ENCODE measurements around the gene OR2W3. TPM values are rescaled to one million over a fixed set of nuclear protein-coding genes. Genes with fewer than 3 reads are reported as not detected.

The OR2W3 gene
- 0.17 TPM for polyA plus RNA-seq (2013, experiment 1 of 2; ENCODE audit: insufficient read length)
- not detected for polyA plus RNA-seq (2013, experiment 2 of 2; ENCODE audit: insufficient read length)

DNA sequence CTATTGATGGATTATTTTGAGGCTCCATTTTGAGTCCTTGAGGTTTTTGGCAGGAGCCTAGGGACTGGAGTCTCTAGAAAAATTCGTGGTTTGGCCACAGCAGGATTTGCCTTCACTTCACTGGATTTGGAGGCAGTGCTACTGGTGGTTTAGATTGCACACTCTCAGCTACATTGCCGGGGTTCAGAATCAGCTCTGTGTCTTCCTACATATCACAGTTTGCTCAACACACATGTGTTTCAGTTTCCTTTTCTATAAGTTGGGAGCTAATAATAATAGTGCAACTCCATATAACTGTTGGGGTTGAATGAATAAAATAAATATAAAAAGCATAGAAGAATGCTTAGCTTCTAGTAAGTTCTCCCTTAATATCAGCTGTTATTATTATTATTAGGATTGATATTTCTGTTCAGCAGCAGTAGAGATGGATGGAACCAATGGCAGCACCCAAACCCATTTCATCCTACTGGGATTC, at the start of gene OR2W3:
TSS of gene OR2W3 (plus strand) at position 425 of the 475 bp plus-strand sequence. CDS start at position 425, 0 bp downstream.
- no peak for DNase-seq

GRCh38 chr1:247845693-247846017, 49.7 kb upstream of the OR2W3 start:
- no peak for DNase-seq

DNA sequence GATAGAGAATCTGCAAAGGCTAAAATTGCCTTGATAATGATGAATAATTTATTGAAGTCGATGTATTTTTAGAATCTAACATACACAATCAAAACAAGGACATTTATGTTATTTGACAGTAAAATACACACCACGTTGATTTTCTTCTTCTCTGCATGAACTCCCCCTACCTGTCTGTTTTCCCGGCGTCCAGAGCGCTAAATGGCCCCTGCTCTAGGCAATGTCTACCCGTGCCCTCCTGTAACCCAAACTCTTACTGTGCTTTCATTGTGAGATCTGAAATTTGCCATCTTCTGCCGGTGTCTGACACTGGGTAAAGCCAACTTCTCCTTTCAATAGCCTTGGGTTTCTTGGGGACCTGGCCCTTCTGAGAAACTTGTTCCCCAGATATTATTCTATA, 47.0 kb upstream of the OR2W3 start:
- no peak for DNase-seq

GRCh38 chr1:247849616-247850015, 45.8 kb upstream of the OR2W3 start:
- no peak for DNase-seq

- no peak for DNase-seq
Observed at GRCh38 chr1:247854899-247855545, 40.4 kb upstream of the OR2W3 start.

DNA sequence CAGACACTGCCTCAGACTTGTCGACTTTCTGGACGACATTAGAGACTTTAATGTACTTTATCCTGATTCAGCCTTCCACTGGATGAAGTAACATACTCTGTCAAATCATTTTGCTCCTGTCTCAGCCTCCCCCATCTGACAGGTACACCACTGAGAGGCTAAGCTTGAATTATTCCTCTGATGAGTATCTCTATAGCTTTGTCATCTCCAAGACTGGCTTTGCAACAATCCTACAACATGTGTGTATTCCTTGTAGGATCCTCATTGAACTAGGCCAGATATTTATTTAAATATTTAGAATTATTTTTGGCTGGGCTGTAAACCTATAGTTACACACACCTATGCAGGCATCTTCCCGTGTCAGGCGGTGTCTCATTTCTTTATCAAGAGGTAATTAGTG, 39.5 kb upstream of the OR2W3 start:
- no peak for DNase-seq

- no peak for DNase-seq
Observed at GRCh38 chr1:247857069-247857984, 38.1 kb upstream of the OR2W3 start, which contains the start of gene TRIM58. Gene TRIM58, plus strand, starts transcription at chr1:247857187. Its CDS starts 60 bp downstream, at chr1:247857247.

- DNase-seq = no peak
Observed at GRCh38 chr1:247857985-247858619, 37.3 kb upstream of the OR2W3 start.

DNA sequence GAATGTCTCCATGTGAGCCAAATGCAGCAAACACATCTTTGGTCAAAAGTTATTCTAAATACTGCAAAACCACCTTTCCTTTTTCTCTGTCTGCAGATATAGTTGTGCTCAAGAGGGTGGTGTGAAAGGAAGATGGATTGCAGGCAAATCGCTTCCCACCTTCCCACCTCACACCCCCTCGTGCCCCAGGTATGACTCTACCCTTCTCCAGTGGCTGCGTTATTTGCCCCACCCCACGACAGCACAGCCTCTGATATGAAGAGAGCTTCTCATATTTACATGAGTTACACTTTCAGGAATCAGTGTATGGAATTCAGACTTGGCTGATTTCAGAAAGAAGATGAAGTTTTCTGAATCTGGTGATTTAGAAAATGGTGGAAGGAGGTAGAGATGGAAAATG, 32.6 kb upstream of the OR2W3 start:
- DNase-seq = no peak

GRCh38 chr1:247864644-247865043, 30.7 kb upstream of the OR2W3 start:
- no peak for DNase-seq

GRCh38 chr1:247865416-247865815, 30.0 kb upstream of the OR2W3 start:
- DNase-seq = no peak

GRCh38 chr1:247883346-247883745, 12.0 kb upstream of the OR2W3 start:
- no peak for DNase-seq

DNA sequence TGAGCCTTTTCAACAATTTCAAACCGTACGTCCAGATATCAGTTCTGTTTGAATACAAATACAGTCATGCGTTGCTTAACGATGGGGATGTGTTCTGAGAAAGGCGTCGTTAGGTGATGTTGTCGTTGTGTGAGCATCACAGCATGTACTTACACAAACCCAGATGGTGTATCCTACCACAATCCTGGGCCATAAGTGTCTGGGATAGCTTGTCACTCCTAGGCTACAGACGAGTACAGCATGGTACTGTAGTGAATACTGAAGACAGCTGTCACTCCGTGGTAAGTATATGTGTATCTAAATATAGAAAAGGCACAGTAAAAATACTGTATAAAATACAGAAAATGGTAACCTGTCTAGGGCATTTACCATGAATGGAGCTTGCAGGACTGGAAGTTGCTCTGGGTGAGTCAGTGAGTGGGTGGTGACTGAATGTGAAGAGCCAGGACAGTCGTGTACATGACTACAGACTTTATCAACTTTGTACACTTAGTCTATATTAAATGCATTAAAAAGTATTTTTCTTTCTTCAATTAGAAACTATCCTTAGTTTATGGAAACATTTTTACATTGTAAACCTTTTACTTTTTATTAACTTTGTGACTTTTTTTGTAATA, 10.5 kb upstream of the OR2W3 start:
- no peak for DNase-seq

DNA sequence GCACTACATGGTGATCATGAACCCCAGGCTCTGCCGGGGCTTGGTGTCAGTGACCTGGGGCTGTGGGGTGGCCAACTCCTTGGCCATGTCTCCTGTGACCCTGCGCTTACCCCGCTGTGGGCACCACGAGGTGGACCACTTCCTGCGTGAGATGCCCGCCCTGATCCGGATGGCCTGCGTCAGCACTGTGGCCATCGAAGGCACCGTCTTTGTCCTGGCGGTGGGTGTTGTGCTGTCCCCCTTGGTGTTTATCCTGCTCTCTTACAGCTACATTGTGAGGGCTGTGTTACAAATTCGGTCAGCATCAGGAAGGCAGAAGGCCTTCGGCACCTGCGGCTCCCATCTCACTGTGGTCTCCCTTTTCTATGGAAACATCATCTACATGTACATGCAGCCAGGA, 589 bp downstream of the OR2W3 start:
- no peak for DNase-seq

GRCh38 chr1:247904122-247904521, 8.7 kb downstream of the OR2W3 start:
- DNase-seq = no peak

DNA sequence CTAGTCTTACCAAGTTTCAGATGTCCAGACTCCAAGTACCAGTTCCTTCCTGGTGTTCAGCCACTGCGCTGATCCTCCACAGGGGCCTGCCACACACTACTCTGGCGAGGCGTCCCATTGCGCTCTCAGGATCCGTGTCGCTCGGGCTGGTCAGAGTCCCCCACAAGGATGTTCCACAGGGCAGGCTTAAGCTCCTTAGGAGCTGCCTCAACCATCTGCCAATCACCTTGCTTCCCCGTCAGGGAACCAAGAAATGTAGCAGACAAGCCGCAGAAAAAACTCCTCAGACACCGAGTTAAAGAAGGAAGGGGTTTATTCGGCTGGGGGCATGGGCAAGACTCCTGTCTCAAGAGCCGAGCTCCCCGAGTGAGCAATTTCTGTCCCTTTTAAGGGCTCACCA, 9.8 kb downstream of the OR2W3 start:
- DNase-seq = no peak

DNA sequence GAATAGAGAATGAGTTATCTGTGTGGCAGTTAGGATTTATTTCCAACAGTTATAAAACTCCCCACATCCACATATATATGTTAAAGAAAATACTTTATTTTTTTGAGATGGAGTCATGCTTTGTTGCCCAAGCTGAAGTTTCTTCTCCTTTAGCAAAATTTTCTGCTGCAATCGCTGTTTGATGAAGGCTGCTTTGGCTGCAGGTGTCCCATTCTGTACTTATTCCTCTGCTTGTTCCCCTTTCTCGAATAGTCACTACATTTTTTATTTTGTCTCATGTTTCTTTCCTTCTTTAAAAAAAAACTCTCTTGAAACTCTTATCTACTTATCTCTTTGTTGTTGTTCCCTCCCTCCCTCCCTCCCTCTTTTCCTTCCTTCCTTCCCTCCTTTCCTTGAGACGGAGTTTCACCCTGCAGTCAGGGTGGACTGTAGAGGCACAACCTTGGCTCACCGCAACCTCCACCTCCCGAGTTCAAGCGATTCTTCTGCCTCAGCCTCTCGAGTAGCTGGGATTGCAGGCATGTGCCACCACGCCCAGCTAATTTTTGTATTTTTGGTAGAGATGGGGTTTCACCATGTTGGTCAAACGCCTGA, 10.6 kb downstream of the OR2W3 start:
- no peak for DNase-seq

DNA sequence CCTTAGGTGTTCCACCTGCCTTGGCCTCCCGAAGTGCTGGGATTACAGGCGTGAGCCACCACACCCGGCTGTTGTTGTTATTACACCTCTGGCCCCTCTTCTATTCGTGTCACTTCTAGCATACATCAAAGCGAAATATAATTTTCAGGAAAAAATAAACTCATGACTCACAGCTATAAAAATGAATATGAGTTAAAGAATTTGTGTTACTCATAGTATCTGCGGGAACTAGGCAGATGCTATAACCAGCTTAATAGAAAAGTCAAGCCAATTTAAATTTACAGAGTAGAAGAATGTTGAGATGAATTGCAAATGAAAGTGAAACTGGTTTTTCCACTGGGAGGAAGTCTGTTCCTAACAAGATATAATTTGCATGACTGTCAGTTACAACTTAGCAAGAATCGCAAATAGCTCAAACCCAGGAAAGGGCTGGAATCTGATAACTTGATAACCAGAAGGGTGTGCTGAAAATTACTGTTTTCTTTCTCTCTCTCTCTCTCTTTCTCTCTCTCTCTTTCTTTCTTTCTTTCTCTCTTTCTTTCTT, 11.2 kb downstream of the OR2W3 start:
- peak; percentile 30 for DNase-seq

- DNase-seq = no peak
Observed at GRCh38 chr1:247908766-247909165, 13.4 kb downstream of the OR2W3 start.

DNA sequence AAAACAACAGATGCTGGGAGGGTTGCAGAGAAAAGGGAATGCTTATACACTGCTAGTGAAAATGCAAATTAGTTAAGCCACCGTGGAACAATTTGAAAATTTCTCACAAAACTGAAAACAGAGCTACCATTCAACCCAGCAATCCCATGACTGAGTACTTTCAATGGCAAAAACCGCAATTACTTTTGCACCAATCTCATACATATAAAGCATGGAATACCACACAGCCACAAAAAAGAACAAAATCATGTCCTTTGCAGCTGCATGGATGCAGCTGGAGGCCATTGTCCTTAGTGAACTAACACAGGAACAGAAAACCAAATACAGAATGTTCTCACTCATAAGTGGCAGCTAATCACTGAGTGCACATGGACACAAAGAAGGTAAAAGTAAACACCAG, 18.4 kb downstream of the OR2W3 start:
- DNase-seq = no peak

DNA sequence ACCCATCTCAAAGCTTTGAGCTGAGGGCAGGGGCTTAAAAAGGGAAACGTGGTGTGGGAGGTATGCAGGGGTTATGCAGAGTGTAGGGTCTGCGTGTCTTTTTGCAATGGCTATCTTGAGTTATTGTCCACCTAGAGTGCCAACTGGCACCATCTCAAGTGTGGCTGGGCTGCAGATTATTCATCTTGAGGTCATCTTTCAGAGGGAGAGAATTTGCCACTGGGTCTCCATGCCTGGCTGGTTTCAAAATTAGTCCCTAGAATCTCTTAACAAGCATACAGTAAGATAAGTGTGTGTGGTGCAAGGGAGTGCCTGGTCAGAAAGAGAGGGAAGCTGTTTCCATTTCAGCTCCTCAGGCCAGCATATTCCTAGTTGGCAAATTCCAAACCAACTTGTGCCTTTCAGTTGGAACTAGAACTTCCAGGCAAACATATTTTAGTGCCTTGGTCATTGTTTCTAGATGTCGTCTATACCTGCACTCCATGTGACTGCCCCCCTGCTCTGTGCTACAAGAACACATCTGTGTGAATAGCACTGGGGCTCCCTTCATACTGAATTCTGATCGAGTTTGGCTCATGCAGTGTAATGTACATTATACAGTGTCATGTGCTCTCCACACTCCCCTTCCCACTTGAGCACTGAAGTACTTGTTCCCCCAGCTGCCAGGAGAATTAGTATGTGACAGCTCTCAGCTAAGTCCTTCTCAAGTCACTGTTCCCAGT, 19.7 kb downstream of the OR2W3 start:
- no peak for DNase-seq
